ENCODE measurements around the gene VWA2.

VWA2 gene

GRCh38 chr10:114252883-114253282 is 13.8 kb downstream of the VWA2 start:
- TF ChIP-seq, protein P1, sequence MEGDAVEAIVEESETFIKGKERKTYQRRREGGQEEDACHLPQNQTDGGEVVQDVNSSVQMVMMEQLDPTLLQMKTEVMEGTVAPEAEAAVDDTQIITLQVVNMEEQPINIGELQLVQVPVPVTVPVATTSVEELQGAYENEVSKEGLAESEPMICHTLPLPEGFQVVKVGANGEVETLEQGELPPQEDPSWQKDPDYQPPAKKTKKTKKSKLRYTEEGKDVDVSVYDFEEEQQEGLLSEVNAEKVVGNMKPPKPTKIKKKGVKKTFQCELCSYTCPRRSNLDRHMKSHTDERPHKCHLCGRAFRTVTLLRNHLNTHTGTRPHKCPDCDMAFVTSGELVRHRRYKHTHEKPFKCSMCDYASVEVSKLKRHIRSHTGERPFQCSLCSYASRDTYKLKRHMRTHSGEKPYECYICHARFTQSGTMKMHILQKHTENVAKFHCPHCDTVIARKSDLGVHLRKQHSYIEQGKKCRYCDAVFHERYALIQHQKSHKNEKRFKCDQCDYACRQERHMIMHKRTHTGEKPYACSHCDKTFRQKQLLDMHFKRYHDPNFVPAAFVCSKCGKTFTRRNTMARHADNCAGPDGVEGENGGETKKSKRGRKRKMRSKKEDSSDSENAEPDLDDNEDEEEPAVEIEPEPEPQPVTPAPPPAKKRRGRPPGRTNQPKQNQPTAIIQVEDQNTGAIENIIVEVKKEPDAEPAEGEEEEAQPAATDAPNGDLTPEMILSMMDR (IDR thresholded peaks at IDR 0.05; ENCODE audit: borderline replicate concordance, control extremely low read depth, extremely low read depth, insufficient read depth, missing control alignments), result no peak
- in situ Hi-C loops (cut with MboI; ENCODE audit: low sequenced_read_pairs, unreplicated experiment), result no loop called here
- DNase-seq (ENCODE audit: low spot score), result no peak

GRCh38 chr10:114255227-114255626 is 16.2 kb downstream of the VWA2 start:
- TF ChIP-seq, protein P1 (IDR thresholded peaks at IDR 0.05; ENCODE audit: borderline replicate concordance, control extremely low read depth, extremely low read depth, insufficient read depth, missing control alignments), result no peak
- in situ Hi-C loops (cut with MboI; ENCODE audit: low sequenced_read_pairs, unreplicated experiment), result no loop called here
- no peak for DNase-seq (ENCODE audit: low spot score)

DNA sequence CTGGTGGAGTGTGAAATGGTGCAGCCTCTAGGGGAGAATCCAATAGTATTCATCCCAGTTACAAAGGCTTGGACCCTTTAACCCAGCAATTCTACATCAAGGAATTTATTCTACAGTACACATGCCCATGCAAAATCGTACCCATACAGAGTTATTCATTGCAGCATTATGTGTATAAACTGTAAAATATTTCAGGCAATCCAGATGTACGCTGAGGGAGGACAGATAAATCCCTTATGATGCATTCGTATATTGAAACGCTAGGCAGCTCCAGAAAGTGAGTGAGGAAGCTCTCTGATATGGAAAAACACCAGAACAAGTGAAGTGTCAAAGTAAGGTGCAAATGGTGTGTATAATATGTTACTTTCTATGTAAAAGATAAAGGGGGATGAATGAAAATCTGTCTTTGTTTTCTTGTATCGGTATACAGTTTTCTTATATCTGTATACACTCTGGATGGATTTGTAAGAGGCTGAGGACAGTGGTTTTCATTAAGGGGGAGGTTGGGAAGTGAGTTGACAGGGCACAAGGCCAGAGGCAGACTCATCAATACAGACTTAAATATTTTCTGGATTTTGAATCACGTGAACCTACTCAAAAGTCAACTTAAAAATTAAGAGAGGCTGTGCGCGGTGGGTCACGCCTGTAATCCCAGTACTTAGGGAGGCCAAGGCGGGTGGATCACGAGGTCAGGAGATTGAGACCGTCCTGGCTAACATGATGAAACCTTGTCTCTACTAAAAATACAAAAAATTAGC is 17.1 kb downstream of the VWA2 start:
- TF ChIP-seq, protein P1 (IDR thresholded peaks at IDR 0.05; ENCODE audit: borderline replicate concordance, control extremely low read depth, extremely low read depth, insufficient read depth, missing control alignments), result no peak
- in situ Hi-C loops (cut with MboI; ENCODE audit: low sequenced_read_pairs, unreplicated experiment), result no loop called here
- DNase-seq (ENCODE audit: low spot score), result no peak

DNA sequence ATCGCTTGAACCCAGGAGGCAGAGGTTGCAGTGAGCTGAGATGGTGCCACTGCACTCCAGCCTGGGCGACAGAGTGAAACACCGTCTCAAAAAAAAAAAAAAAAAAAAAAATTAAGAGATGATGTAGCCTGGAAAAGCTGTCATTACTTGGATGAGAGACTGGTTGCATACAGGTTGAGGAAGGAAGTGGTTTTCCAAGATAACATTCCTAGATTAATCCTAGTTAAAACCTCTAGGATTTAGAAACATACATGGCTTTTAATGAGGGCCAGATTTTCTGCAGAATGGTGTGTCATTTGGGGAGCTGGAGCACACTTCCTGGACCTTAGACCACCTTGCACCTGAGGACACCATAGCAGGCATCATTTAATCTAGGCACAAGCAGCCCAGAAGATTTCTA is 17.8 kb downstream of the VWA2 start:
- DNase-seq (ENCODE audit: low spot score), result no peak
- in situ Hi-C loops (cut with MboI; ENCODE audit: low sequenced_read_pairs, unreplicated experiment), result no loop called here
- TF ChIP-seq, protein P1 (IDR thresholded peaks at IDR 0.05; ENCODE audit: borderline replicate concordance, control extremely low read depth, extremely low read depth, insufficient read depth, missing control alignments), result no peak

DNA sequence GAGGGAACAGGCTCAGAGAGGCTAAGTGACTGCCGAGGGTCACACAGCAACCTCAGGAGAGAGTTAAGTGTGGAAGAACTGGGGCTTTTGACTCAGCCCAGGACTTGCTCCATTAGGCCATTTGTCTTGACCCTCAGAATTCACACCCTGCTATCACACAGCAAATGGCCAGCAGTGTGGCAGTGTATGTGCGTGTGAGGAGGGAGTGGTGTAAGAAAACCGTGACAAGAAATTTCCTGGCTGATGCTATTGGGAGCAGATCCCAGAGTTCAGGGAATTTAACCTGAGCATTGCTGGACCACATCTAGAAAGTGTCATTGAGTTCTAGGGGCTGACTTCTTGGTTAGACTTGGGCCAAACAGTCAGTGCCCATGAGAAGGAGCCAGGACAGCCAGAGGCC is 18.4 kb downstream of the VWA2 start:
- in situ Hi-C loops (cut with MboI; ENCODE audit: low sequenced_read_pairs, unreplicated experiment), result no loop called here
- no peak for DNase-seq (ENCODE audit: low spot score)
- TF ChIP-seq, protein P1 (IDR thresholded peaks at IDR 0.05; ENCODE audit: borderline replicate concordance, control extremely low read depth, extremely low read depth, insufficient read depth, missing control alignments), result no peak

- DNase-seq (ENCODE audit: low spot score), result no peak
- TF ChIP-seq, protein P1 (IDR thresholded peaks at IDR 0.05; ENCODE audit: borderline replicate concordance, control extremely low read depth, extremely low read depth, insufficient read depth, missing control alignments), result no peak
- in situ Hi-C loops (cut with MboI; ENCODE audit: low sequenced_read_pairs, unreplicated experiment), result no loop called here
These were observed 19.3 kb downstream of the VWA2 start for GRCh38 chr10:114258274-114258840.

Measured in GM13976 (cell line).